Heart right ventricle (tissue), 16 donors: ENCODE measurements around the gene SPIN1. TPM values are rescaled to one million over a fixed set of nuclear protein-coding genes. Genes with fewer than 3 reads are reported as not detected.

Experiments
- ATAC-seq, 8 donors: fragments of 200-7000 bp; cut with Tn5 transposase; one replicate each; pipeline ENCODE4 v1.9.1; 2020; ENCODE audit warnings: mild to moderate bottlenecking in 8 of 8, moderate library complexity in 8 of 8, moderate number of reproducible peaks in 1 of 8
- DNase-seq, 2 donors: peaks; one replicate each; pipeline ENCODE4 v3.0.0-alpha.2; 2020
- H3K27ac ChIP-seq, 10 donors: fragments of 200-600 bp; sonication (generic) in 2 of 10; one replicate each; pipeline versions ENCODE4 v1.5.0 to v1.8.0; 2020 to 2022; ENCODE audit warnings: mild to moderate bottlenecking in 3 of 10
- H3K27me3 ChIP-seq, 7 donors: fragments of 200-600 bp; one replicate each; pipeline ENCODE4 v1.8.0; 2021 to 2022; ENCODE audit warnings: mild to moderate bottlenecking in 2 of 7
- H3K36me3 ChIP-seq, 9 donors: fragments of 200-600 bp; sonication (generic) in 1 of 9; one replicate each; pipeline versions ENCODE4 v1.5.0 to v1.8.0; 2020 to 2022; ENCODE audit warnings: mild to moderate bottlenecking in 2 of 9
- H3K4me1 ChIP-seq, 9 donors: fragments of 200-600 bp; sonication (generic) in 1 of 9; one replicate each; pipeline versions ENCODE4 v1.5.0 to v1.8.0; 2020 to 2022; ENCODE audit warnings: mild to moderate bottlenecking in 4 of 9
- H3K4me3 ChIP-seq, 10 donors: fragments of 200-600 bp; sonication (generic) in 2 of 10; one replicate each; pipeline versions ENCODE4 v1.5.0 to v1.8.0; 2020 to 2022; ENCODE audit warnings: mild to moderate bottlenecking in 7 of 10, moderate library complexity in 2 of 10
- H3K9me3 ChIP-seq, 11 donors: fragments of 200-600 bp in 10 of 11; sonication (generic) in 2 of 11; one replicate each; pipeline versions ENCODE4 v1.5.0 to v1.8.0; 2013 to 2022; ENCODE audit warnings: mild to moderate bottlenecking in 2 of 11, control low read depth in 1 of 11, moderate library complexity in 1 of 11
- WGBS, 2 donors: extraction: QIAGEN DNeasy Blood & Tissue Kit; methylation state at CpG; one replicate each; pipeline ENCODE4 v1.1.7; 2013; ENCODE audit warnings: inconsistent platforms in 1 of 2; 5-methylcytosine and 5-hydroxymethylcytosine counted together
- intact Hi-C, 10 donors: fragments of 100-400 bp; cut with DNase I; formaldehyde crosslinking; loops; one replicate each; pipeline versions ENCODE4 v1.11.1 to v1.14.2; 2022
- polyA plus RNA-seq, 2 donors: library from polyadenylated mRNA; stranded (reverse); fragments of 200-250 nt; gene quantifications; one replicate each; pipeline ENCODE4 v1.2.3, GENCODE V29; 2013
- total RNA-seq, 10 donors: library from RNA; stranded (reverse); fragmentation: NEBNext Ultra II Directional in 3 of 10; extraction: Animal tissue kit (Norgen Biotek cat#: 25700) in 3 of 10; gene quantifications; one replicate each; pipeline versions ENCODE4 v1.2.1 to v1.2.4, GENCODE V29; 2021 to 2023
- TF ChIP-seq, protein P1 (sequence below), 9 donors: fragments of 200-600 bp; sonication (generic) in 2 of 9; IDR thresholded peaks; one replicate each; pipeline versions ENCODE4 v1.5.0 to v1.8.0; 2021 to 2022; ENCODE audit warnings: antibody characterized with exemption in 9 of 9, mild to moderate bottlenecking in 5 of 9, moderate library complexity in 1 of 9
- donor health status: Arrhythmogenic right ventricular cardiomyopathy.
- donor health status: ischemic (EF 13 %, LVEDD 7.1; RV severe dilation, severe dysfunction).
- donor health status: healthy with polysubstance abuse.
- donor health status: DM: no; HTN: yes; CAD: no.
- donor health status: DM: no; HTN: no; CAD: no.
- donor health status: ischemic (EF 25% LVEDD 6.9; RV normal size, moderate dysfunction).
- donor health status: ischemic (EF 25% LVEDD 5.7; RV mildly dilated, moderate dysfunction).
- donor health status: healthy.
- donor health status: DM: yes; HTN: yes; CAD: no.
- donor health status: Ischemic cardiomyopathy.
- donor health status: ischemic (EF 35%, LVEDD 5.7; RV mildly dilated, moderate dysfunction).
- donor health status: nonischemic (EF 11% LVEDD 7.7; RV severe dilation, severe dysfunction).
- donor health status: DM: yes; HTN: yes; CAD: no.
- donor health status: PGD.
- donor health status: ischemic (EF 29% LVEDD 5.4; RV normal size, mild dysfunction).
- donor health status: nonischemic (EF 23%, LVEDD 6.1; RV moderate dilation, normal function).

The SPIN1 gene
- total and polyA plus RNA-seq, 12 donors, result 14.9 to 65.0 (median 50.3) TPM

DNA sequence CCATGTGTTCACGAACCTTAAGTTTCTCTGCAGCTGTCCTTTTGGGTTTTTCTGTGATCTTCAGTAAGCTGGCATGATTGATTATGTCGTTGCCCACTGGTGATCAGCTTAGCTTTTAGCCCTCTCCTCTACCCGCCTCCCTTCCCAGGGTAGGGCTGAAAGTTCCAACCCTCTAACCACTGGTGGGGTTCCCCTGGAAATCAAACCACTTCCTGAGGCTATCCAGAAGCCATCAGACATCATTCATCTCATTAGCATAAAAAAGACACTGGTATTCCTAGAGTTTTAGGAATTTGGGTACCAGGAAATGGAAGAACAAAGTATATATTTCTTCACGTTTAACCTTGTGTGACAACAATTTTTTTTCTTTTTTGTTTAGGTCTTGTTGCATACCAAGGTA, 29.8 kb downstream of the SPIN1 start:
- no peaks in the 10 kb centered on the region for H3K27me3 ChIP-seq
- WGBS, 2 donors, result 86 to 89% methylated on average over 4 of the region's 4 CpGs
- DNase-seq, result no peak
- peaks cover 0 to 4% (median 0%) of the 10 kb centered on the region in 9 donors for H3K4me1 ChIP-seq
- H3K27ac ChIP-seq, result no peak overlapping the region
- ATAC-seq, result no peak
- intact Hi-C loops, result loop anchor here in 1 of 10 donors (10.0 kb wide), 1 partner anchor 117 kb away; the partner anchor contains the start of gene NXNL2
- peaks cover 0 to 55% (median 28%) of the 10 kb centered on the region in 11 donors for H3K9me3 ChIP-seq
- TF ChIP-seq, protein P1, sequence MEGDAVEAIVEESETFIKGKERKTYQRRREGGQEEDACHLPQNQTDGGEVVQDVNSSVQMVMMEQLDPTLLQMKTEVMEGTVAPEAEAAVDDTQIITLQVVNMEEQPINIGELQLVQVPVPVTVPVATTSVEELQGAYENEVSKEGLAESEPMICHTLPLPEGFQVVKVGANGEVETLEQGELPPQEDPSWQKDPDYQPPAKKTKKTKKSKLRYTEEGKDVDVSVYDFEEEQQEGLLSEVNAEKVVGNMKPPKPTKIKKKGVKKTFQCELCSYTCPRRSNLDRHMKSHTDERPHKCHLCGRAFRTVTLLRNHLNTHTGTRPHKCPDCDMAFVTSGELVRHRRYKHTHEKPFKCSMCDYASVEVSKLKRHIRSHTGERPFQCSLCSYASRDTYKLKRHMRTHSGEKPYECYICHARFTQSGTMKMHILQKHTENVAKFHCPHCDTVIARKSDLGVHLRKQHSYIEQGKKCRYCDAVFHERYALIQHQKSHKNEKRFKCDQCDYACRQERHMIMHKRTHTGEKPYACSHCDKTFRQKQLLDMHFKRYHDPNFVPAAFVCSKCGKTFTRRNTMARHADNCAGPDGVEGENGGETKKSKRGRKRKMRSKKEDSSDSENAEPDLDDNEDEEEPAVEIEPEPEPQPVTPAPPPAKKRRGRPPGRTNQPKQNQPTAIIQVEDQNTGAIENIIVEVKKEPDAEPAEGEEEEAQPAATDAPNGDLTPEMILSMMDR (IDR thresholded peaks at IDR 0.05), result no peak
- H3K36me3 ChIP-seq, result peaks cover 0 to 69% (median 9%) of the 10 kb centered on the region in 9 donors
- H3K4me3 ChIP-seq, result no peak overlapping the region

DNA sequence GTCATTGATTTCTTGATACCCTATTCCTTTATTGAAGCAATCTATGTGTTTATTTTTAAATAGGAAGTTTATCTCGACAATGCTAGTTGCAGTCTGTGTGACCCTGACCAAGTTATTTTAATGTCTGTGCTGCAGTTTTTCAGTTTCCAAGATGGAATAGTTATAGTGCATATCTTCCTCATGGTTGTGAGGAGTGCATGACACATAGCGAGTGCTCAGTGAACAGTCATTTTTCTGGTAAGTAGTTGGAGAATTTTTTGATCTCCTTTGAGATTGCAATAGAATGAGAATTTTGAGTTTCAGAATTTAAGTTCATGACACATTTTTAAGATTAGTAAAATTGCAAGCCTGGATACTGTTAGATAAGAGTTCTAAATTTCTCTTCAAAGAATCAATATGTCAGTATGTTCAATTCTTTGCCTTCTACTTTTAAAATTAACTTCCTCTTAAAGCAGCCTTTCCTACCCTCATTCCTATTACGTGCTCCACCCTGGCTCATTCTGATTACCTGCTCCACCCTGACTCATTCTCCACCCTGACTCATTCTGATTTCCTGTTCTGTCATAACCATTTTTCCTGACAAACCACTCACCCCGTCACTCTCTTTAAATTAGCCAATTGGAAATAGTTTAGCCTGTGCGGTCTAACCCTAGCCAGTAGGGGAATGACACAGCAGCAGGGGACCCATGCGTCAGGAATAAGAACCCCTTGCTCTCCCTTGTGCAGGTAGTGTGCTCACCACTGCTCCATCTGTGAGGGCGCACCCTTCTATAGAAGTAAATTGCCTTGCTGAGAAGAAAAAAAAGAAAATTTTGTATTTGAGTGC, 30.7 kb downstream of the SPIN1 start:
- Histone ChIP-seq H3K4me1 (peaks cover 0 to 4% (median 0%) of the 10 kb centered on the region in 9 donors), H3K36me3 (peaks cover 0 to 62% (median 9%) of the 10 kb centered on the region in 9 donors), H3K27me3 (no peaks in the 10 kb centered on the region), H3K9me3 (peaks cover 0 to 46% (median 22%) of the 10 kb centered on the region in 11 donors), H3K27ac (no peak overlapping the region), H3K4me3 (no peak overlapping the region)
- 91 to 92% methylated on average over 7 of the region's 7 CpGs for WGBS, 2 donors
- no peak for DNase-seq
- TF ChIP-seq, protein P1 (IDR thresholded peaks at IDR 0.05), result no peak
- intact Hi-C loops, result loop anchor here in 1 of 10 donors (10.0 kb wide), 1 partner anchor 116 kb away; the partner anchor contains the start of gene NXNL2
- no peak for ATAC-seq

DNA sequence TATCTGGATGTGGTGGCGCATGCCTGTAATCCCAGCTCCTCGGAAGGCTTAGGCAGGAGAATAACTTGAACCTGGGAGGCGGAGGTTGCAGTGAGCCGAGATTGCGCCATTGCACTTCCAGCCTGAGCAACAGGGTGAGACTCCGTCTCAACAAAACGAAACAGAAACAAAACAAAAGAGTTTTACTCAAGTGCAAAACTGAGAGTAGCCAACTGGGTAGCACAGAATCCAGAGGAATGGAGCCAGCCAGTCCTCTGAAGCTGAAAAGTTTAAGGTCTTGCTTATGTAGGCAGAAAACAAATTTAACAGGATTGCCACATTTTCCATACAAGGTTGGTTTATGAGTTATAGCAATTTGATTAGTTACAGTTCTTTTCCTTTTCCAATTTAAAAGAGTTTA, 32.0 kb downstream of the SPIN1 start:
- WGBS, 2 donors, result 97% methylated on average over 7 of the region's 7 CpGs
- peaks cover 0 to 36% (median 14%) of the 10 kb centered on the region in 11 donors for H3K9me3 ChIP-seq
- intact Hi-C loops, result no loop called here
- DNase-seq, result no peak
- H3K27me3 ChIP-seq, result no peaks in the 10 kb centered on the region
- TF ChIP-seq, protein P1 (IDR thresholded peaks at IDR 0.05), result no peak
- H3K36me3 ChIP-seq, result peaks cover 0 to 62% (median 9%) of the 10 kb centered on the region in 9 donors
- ATAC-seq, result no peak
- no peak overlapping the region for H3K27ac ChIP-seq
- H3K4me1 ChIP-seq, result peaks cover 0 to 9% (median 0%) of the 10 kb centered on the region in 9 donors
- no peak overlapping the region for H3K4me3 ChIP-seq

DNA sequence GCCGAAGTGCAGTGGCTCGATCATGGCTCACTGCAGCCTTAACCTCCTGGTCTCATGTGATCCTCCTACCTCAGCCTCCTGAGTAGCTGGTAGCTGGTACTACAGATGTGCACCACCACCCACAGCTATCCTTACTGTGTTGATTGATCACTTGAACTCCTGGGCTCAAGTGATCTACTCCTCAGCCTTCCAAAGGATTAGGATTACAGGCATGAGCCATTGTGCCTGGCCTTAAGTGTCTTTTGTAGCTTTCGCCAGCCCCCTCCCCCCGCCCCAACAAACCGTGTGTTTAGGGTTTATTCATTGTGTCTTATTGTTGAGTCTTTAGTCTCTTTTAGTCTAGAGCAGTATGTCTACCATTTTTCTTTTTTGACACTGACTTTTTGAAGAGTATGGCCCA, 33.1 kb downstream of the SPIN1 start:
- H3K4me1 ChIP-seq, result peaks cover 0 to 19% (median 0%) of the 10 kb centered on the region in 9 donors
- 92 to 93% methylated on average over 5 of the region's 5 CpGs for WGBS, 2 donors
- no peak for ATAC-seq
- H3K27me3 ChIP-seq, result no peaks in the 10 kb centered on the region
- TF ChIP-seq, protein P1 (IDR thresholded peaks at IDR 0.05), result no peak
- peaks cover 0 to 59% (median 9%) of the 10 kb centered on the region in 9 donors for H3K36me3 ChIP-seq
- intact Hi-C loops, result no loop called here
- peaks cover 0 to 36% (median 14%) of the 10 kb centered on the region in 11 donors for H3K9me3 ChIP-seq
- H3K4me3 ChIP-seq, result no peak overlapping the region
- H3K27ac ChIP-seq, result no peak overlapping the region
- DNase-seq, result no peak
